ENCODE data around the gene ZNF865. TPM values are rescaled to one million over a fixed set of nuclear protein-coding genes. Genes with fewer than 3 reads are reported as not detected.

Gene ZNF865
- total and polyA plus RNA-seq, 10 of the 15 experiments (the other 5 are each of a cell fraction or from before 2014, with no cell fraction given) = 0.02 to 18.3 (median 0.90) TPM

DNA sequence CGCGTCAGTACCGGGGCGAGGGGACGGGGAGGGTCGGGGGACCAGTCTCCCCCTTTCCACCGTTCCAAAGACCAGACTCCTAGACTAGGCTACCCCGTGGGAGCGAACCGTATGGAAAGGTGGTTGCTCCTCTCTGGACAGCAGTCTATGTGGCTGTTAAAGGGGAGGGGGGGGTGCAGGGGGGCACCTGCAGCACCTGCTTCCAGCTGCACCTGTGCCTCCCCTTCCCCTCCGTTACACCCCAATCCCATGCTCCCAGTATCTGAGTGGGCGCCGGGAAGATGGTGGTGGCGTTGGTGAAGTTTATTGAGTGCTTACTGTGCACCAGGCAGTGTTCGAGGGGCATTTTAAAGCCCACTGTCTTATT is 4.8 kb upstream of the ZNF865 start:
- H3K27ac ChIP-seq (ENCODE audit: control insufficient read depth, insufficient read depth) = peak overlapping the region; percentile 99
- in situ Hi-C loops (cut with MboI) (no loop called here), intact Hi-C loops (cut with micrococcal nuclease; ENCODE audit: unreplicated experiment) (loop anchor here (5.0 kb wide), 1 partner anchor 42 kb away; the partner anchor contains the start of genes ZNF580 and ZNF581)
- H3K9me3 ChIP-seq (replicated peaks; ENCODE audit: control insufficient read depth, insufficient read depth, low read length) = no peaks in the 10 kb centered on the region; the same call in 2 of the 3 replicates
- peak overlapping the region; percentile 88 for H3K4me3 ChIP-seq
- FAIRE-seq = no peak
- 11% methylated on average over 9 of the region's 15 CpGs for WGBS (ENCODE audit: insufficient coverage, insufficient replicate concordance, low lambda C conversion rate, missing lambda C conversion rate)
- H4K20me1 ChIP-seq (ENCODE audit: control insufficient read depth, insufficient read depth) = no peaks in the 10 kb centered on the region
- DNase-seq (ENCODE audit: low read depth, low spot score) = no peak
- ChIA-PET SMC1A (ENCODE audit: uncharacterized antibody, unreplicated experiment) (interaction anchor here (0.6 to 2.3 kb wide), 3 partner anchors 32 to 141 kb away, joined by 3 to 16 read pairs (median 4); no protein-coding TSS in a partner anchor), RAD21 (ENCODE audit: unreplicated experiment) (interaction anchor here (1.4 kb wide), 1 partner anchor 10 kb away, joined by 4 read pairs; no protein-coding TSS in a partner anchor), POLR2A (interaction anchor here (0.6 to 1.4 kb wide), 4 partner anchors 33 to 71 kb away, joined by 4 to 8 read pairs (median 6); no protein-coding TSS in a partner anchor), CTCF (interaction anchor here (1.0 to 2.3 kb wide), 3 partner anchors 30 to 54 kb away, joined by 3 to 11 read pairs (median 6); partner anchors contain the start of gene U2AF2)
- no peaks in the 10 kb centered on the region for H3K27me3 ChIP-seq (replicated peaks in 1 of 2; ENCODE audit: control insufficient read depth in 2 of 2, insufficient read depth in 2 of 2, low read length in 1 of 2)
- H3K36me3 ChIP-seq (ENCODE audit: control insufficient read depth in 2 of 2, insufficient read depth in 2 of 2, low read length in 1 of 2) = peaks cover 0 to 1% of the 10 kb centered on the region in 2 experiments; a peak in 1 of 4 replicates
- no peak for ATAC-seq
- H3K9ac ChIP-seq (ENCODE audit: control insufficient read depth, insufficient read depth, low read length) = peak overlapping the region; percentile 95
- BruUV-seq (replicated peaks) = no TSS peak
- peak overlapping the region; percentile 30; the same call in 1 of the 2 replicates for H2AFZ ChIP-seq (ENCODE audit: control insufficient read depth, low read depth, low read length)
- H3K79me2 ChIP-seq (ENCODE audit: control insufficient read depth, insufficient read depth, low read length) = peaks cover 10% of the 10 kb centered on the region
- peak overlapping the region; percentile 96 for H3K4me2 ChIP-seq (ENCODE audit: control insufficient read depth, insufficient read depth)
- H3K4me1 ChIP-seq (ENCODE audit: control insufficient read depth, insufficient read depth, low read length) = peaks cover 10% of the 10 kb centered on the region; the same call in 1 of the 2 replicates
- TF ChIP-seq EGR1 (IDR thresholded peaks at IDR 0.05; ENCODE audit: borderline replicate concordance in 1 of 2, low read depth in 2 of 2, low read length in 2 of 2) (no peak), TCF7 (IDR thresholded peaks at IDR 0.05; ENCODE audit: borderline replicate concordance) (no peak), SMARCA5 (IDR thresholded peaks at IDR 0.05) (no peak), EED (IDR thresholded peaks at IDR 0.05; ENCODE audit: low read depth) (no peak), WRNIP1 (IDR thresholded peaks at IDR 0.05; ENCODE audit: borderline replicate concordance, low read depth, low read length) (no peak), SMAD1 (IDR thresholded peaks at IDR 0.05; ENCODE audit: low read depth, partially characterized antibody) (no peak), SMC3 (IDR thresholded peaks at IDR 0.05; ENCODE audit: borderline replicate concordance, low read length) (no peak), MEF2A (IDR thresholded peaks at IDR 0.05; ENCODE audit: insufficient read depth, low read depth, low read length) (no peak), RAD51 (IDR thresholded peaks at IDR 0.05) (no peak), BRCA1 (IDR thresholded peaks at IDR 0.05; ENCODE audit: low read depth, low read length) (no peak), NFIC (IDR thresholded peaks at IDR 0.05; ENCODE audit: low read depth, low read length) (no peak), EZH2 (IDR thresholded peaks at IDR 0.05; ENCODE audit: borderline replicate concordance, control insufficient read depth, low read depth, low read length) (no peak)
- TF ChIP-seq, protein P1, sequence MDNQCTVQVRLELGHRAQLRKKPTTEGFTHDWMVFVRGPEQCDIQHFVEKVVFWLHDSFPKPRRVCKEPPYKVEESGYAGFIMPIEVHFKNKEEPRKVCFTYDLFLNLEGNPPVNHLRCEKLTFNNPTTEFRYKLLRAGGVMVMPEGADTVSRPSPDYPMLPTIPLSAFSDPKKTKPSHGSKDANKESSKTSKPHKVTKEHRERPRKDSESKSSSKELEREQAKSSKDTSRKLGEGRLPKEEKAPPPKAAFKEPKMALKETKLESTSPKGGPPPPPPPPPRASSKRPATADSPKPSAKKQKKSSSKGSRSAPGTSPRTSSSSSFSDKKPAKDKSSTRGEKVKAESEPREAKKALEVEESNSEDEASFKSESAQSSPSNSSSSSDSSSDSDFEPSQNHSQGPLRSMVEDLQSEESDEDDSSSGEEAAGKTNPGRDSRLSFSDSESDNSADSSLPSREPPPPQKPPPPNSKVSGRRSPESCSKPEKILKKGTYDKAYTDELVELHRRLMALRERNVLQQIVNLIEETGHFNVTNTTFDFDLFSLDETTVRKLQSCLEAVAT (IDR thresholded peaks at IDR 0.05) = no peak
- TF ChIP-seq, protein P2, sequence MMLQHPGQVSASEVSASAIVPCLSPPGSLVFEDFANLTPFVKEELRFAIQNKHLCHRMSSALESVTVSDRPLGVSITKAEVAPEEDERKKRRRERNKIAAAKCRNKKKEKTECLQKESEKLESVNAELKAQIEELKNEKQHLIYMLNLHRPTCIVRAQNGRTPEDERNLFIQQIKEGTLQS (IDR thresholded peaks at IDR 0.05; ENCODE audit: borderline replicate concordance, extremely low read depth, low read depth, low read length) = no peak
- TF ChIP-seq, protein P3, sequence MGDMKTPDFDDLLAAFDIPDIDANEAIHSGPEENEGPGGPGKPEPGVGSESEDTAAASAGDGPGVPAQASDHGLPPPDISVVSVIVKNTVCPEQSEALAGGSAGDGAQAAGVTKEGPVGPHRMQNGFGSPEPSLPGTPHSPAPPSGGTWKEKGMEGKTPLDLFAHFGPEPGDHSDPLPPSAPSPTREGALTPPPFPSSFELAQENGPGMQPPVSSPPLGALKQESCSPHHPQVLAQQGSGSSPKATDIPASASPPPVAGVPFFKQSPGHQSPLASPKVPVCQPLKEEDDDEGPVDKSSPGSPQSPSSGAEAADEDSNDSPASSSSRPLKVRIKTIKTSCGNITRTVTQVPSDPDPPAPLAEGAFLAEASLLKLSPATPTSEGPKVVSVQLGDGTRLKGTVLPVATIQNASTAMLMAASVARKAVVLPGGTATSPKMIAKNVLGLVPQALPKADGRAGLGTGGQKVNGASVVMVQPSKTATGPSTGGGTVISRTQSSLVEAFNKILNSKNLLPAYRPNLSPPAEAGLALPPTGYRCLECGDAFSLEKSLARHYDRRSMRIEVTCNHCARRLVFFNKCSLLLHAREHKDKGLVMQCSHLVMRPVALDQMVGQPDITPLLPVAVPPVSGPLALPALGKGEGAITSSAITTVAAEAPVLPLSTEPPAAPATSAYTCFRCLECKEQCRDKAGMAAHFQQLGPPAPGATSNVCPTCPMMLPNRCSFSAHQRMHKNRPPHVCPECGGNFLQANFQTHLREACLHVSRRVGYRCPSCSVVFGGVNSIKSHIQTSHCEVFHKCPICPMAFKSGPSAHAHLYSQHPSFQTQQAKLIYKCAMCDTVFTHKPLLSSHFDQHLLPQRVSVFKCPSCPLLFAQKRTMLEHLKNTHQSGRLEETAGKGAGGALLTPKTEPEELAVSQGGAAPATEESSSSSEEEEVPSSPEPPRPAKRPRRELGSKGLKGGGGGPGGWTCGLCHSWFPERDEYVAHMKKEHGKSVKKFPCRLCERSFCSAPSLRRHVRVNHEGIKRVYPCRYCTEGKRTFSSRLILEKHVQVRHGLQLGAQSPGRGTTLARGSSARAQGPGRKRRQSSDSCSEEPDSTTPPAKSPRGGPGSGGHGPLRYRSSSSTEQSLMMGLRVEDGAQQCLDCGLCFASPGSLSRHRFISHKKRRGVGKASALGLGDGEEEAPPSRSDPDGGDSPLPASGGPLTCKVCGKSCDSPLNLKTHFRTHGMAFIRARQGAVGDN (IDR thresholded peaks at IDR 0.05) = no peak
- TF ChIP-seq, protein P4, sequence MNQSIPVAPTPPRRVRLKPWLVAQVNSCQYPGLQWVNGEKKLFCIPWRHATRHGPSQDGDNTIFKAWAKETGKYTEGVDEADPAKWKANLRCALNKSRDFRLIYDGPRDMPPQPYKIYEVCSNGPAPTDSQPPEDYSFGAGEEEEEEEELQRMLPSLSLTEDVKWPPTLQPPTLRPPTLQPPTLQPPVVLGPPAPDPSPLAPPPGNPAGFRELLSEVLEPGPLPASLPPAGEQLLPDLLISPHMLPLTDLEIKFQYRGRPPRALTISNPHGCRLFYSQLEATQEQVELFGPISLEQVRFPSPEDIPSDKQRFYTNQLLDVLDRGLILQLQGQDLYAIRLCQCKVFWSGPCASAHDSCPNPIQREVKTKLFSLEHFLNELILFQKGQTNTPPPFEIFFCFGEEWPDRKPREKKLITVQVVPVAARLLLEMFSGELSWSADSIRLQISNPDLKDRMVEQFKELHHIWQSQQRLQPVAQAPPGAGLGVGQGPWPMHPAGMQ (IDR thresholded peaks at IDR 0.05; ENCODE audit: borderline replicate concordance) = no peak
